ENCODE results near the gene ERBIN.
A peak's percentile ranks its signal among the peaks of the same experiment; 100 is the strongest.

The ERBIN gene

GRCh38 chr5:65916636-65917035 lies 9.7 kb upstream of the ERBIN start:
- Histone ChIP-seq H3K9ac (ENCODE audit: low read depth, low read length) (no peak overlapping the region), H3K4me1 (ENCODE audit: insufficient read depth, low read length) (peaks cover 4% of the 10 kb centered on the region; the same call in 1 of the 2 replicates), H3K27ac (ENCODE audit: low read depth, low read length) (no peak overlapping the region), H3K27me3 (ENCODE audit: insufficient read depth, low read length) (no peaks in the 10 kb centered on the region), H3K4me3 (ENCODE audit: low read length) (no peak overlapping the region), H3K9me3 (ENCODE audit: insufficient read depth, low read depth, low read length) (no peaks in the 10 kb centered on the region), H3K36me3 (ENCODE audit: insufficient read depth, low read length) (no peaks in the 10 kb centered on the region)
- WGBS, result 90% methylated on average over 1 of the region's 1 CpG

- Histone ChIP-seq H3K27me3 (ENCODE audit: insufficient read depth, low read length) (peaks cover 23% of the 10 kb centered on the region), H3K27ac (ENCODE audit: low read depth, low read length) (no peak overlapping the region), H3K9ac (ENCODE audit: low read depth, low read length) (no peak overlapping the region), H3K9me3 (ENCODE audit: insufficient read depth, low read depth, low read length) (no peaks in the 10 kb centered on the region), H3K4me3 (ENCODE audit: low read length) (no peak overlapping the region), H3K4me1 (ENCODE audit: insufficient read depth, low read length) (peaks cover 17% of the 10 kb centered on the region), H3K36me3 (ENCODE audit: insufficient read depth, low read length) (no peaks in the 10 kb centered on the region)
These were observed 6.6 kb upstream of the ERBIN start for GRCh38 chr5:65919773-65920172.

DNA sequence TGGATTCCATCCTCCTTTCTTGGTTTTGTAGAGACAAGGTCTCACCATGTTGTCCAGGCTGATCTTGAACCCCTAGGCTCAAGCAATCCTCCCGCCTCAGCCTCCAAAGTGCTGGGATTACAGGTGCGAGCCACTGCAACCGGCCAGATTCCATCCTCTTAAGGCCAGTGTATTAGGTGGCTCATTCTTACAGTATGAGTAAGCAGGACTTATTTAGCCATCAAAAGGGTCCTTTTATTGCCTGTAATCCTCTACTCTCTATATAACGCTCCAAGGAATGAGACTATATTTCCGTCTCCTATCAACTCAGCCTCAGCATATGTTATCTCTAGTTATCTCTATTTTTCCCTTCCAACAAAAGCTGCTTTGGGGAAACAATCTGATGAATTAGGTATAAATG lies 3.0 kb upstream of the ERBIN start:
- H3K4me3 ChIP-seq (ENCODE audit: low read length), result no peak overlapping the region
- H3K27ac ChIP-seq (ENCODE audit: low read depth, low read length), result no peak overlapping the region
- 88% methylated on average over 5 of the region's 5 CpGs for whole genome bisulfite sequencing
- peaks cover 24% of the 10 kb centered on the region for H3K27me3 ChIP-seq (ENCODE audit: insufficient read depth, low read length)
- no peaks in the 10 kb centered on the region for H3K36me3 ChIP-seq (ENCODE audit: insufficient read depth, low read length)
- H3K9me3 ChIP-seq (ENCODE audit: insufficient read depth, low read depth, low read length), result no peaks in the 10 kb centered on the region
- H3K9ac ChIP-seq (ENCODE audit: low read depth, low read length), result no peak overlapping the region
- H3K4me1 ChIP-seq (ENCODE audit: insufficient read depth, low read length), result peaks cover 20% of the 10 kb centered on the region

DNA sequence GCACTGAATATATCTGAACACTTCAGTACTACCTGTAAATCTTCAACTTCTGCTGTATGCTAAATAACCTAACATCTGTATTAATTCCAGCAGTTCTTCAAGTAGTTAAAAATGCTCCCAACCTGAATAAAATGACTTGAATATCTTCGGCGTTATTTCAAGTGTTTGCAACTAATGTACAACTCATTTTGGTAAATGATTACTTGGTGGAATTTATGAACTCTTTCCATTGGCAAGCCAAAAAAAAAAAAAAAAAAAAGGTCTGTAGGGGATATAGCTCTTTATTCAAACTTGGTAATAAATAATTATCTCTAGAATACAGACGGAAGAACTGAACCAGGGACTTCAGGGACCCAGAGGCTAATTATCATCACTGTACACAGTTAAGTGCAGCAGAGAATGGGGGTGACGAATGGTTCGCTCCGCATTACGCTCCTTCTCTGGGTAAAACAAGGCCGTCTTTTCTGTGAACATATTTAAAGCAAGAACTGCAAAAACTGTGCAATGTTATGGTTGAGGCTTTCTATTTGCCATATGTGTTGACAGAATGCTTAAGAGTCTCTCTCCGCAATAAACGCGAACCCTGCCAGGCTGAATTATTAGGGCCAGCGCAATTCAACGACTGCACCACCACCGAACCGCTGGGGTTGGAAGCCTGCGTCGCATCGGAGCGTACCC lies 1.9 kb upstream of the ERBIN start:
- Histone ChIP-seq H3K27ac (ENCODE audit: low read depth, low read length) (peak overlapping the region; percentile 94), H3K9ac (ENCODE audit: low read depth, low read length) (peak overlapping the region; percentile 94), H3K27me3 (ENCODE audit: insufficient read depth, low read length) (peaks cover 24% of the 10 kb centered on the region), H3K4me1 (ENCODE audit: insufficient read depth, low read length) (peaks cover 30% of the 10 kb centered on the region), H3K9me3 (ENCODE audit: insufficient read depth, low read depth, low read length) (no peaks in the 10 kb centered on the region), H3K4me3 (ENCODE audit: low read length) (peak overlapping the region; percentile 93), H3K36me3 (ENCODE audit: insufficient read depth, low read length) (no peaks in the 10 kb centered on the region)
- 5% methylated on average over 17 of the region's 19 CpGs for WGBS

DNA sequence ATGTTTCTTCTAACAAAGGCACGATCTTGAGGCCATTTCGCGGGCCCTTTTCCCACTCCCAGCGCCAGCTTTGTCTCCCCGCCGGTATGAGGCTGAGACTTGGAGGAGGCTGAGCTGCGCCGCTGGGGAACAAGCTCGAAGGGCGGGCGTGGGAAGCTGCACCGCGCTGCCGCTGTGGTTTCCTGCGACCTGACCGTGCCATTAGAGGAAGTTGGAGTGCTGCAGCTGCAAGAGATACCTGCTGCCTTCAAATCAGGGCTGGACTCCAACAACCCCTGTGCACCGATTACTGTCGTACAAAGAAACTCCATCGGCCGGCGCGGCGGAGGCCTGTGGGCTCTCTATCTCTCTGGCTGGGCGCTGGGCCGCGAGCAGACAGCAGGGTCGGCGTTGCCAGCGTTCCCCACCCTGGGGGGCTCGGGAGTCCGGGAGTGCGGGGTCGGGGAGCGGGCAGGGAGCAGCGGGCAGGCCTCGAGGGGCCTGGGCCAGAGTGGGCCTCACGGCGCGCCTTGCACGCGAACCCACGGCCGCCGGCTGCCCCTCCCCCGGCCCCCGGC lies 1.3 kb upstream of the ERBIN start:
- H3K27me3 ChIP-seq (ENCODE audit: insufficient read depth, low read length), result peaks cover 24% of the 10 kb centered on the region
- H3K36me3 ChIP-seq (ENCODE audit: insufficient read depth, low read length), result no peaks in the 10 kb centered on the region
- 1% methylated on average over 46 of the region's 46 CpGs for WGBS
- peak overlapping the region; percentile 93 for H3K4me3 ChIP-seq (ENCODE audit: low read length)
- peak overlapping the region; percentile 94 for H3K9ac ChIP-seq (ENCODE audit: low read depth, low read length)
- no peaks in the 10 kb centered on the region for H3K9me3 ChIP-seq (ENCODE audit: insufficient read depth, low read depth, low read length)
- peaks cover 30% of the 10 kb centered on the region for H3K4me1 ChIP-seq (ENCODE audit: insufficient read depth, low read length)
- H3K27ac ChIP-seq (ENCODE audit: low read depth, low read length), result peak overlapping the region; percentile 94

- Histone ChIP-seq H3K27me3 (ENCODE audit: insufficient read depth, low read length) (peaks cover 24% of the 10 kb centered on the region), H3K27ac (ENCODE audit: low read depth, low read length) (peak overlapping the region; percentile 98), H3K9me3 (ENCODE audit: insufficient read depth, low read depth, low read length) (no peaks in the 10 kb centered on the region), H3K4me3 (ENCODE audit: low read length) (peak overlapping the region; percentile 93), H3K9ac (ENCODE audit: low read depth, low read length) (peak overlapping the region; percentile 95), H3K4me1 (ENCODE audit: insufficient read depth, low read length) (peaks cover 33% of the 10 kb centered on the region), H3K36me3 (ENCODE audit: insufficient read depth, low read length) (no peaks in the 10 kb centered on the region)
- under 1% methylated on average over 94 of the region's 94 CpGs for WGBS
These were observed 637 bp upstream of the ERBIN start for GRCh38 chr5:65925601-65926275.

- H3K4me3 ChIP-seq (ENCODE audit: low read length), result peak overlapping the region; percentile 74
- no peaks in the 10 kb centered on the region; the same call in 1 of the 2 replicates for H3K36me3 ChIP-seq (ENCODE audit: insufficient read depth, low read length)
These were observed 518 bp downstream of the ERBIN start for GRCh38 chr5:65926893-65927292.

GRCh38 chr5:65927503-65928321 lies 1.3 kb downstream of the ERBIN start:
- H3K9me3 ChIP-seq (ENCODE audit: insufficient read depth, low read depth, low read length), result no peaks in the 10 kb centered on the region
- WGBS, result under 1% methylated on average over 8 of the region's 13 CpGs
- no peak overlapping the region for H3K27ac ChIP-seq (ENCODE audit: low read depth, low read length)
- peak overlapping the region; percentile 95 for H3K9ac ChIP-seq (ENCODE audit: low read depth, low read length)
- H3K4me3 ChIP-seq (ENCODE audit: low read length), result peak overlapping the region; percentile 74
- peaks cover 30% of the 10 kb centered on the region for H3K4me1 ChIP-seq (ENCODE audit: insufficient read depth, low read length)
- no peaks in the 10 kb centered on the region; the same call in 1 of the 2 replicates for H3K36me3 ChIP-seq (ENCODE audit: insufficient read depth, low read length)
- peaks cover 20% of the 10 kb centered on the region for H3K27me3 ChIP-seq (ENCODE audit: insufficient read depth, low read length)

More at GRCh38 chr5:65926893-65927292, 518 bp downstream of the ERBIN start:
- Histone ChIP-seq H3K9ac (ENCODE audit: low read depth, low read length) (peak overlapping the region; percentile 95), H3K27me3 (ENCODE audit: insufficient read depth, low read length) (peaks cover 24% of the 10 kb centered on the region), H3K4me1 (ENCODE audit: insufficient read depth, low read length) (peaks cover 32% of the 10 kb centered on the region), H3K27ac (ENCODE audit: low read depth, low read length) (peak overlapping the region; percentile 98), H3K9me3 (ENCODE audit: insufficient read depth, low read depth, low read length) (no peaks in the 10 kb centered on the region)
- 0% methylated on average over 8 of the region's 16 CpGs for WGBS

DNA sequence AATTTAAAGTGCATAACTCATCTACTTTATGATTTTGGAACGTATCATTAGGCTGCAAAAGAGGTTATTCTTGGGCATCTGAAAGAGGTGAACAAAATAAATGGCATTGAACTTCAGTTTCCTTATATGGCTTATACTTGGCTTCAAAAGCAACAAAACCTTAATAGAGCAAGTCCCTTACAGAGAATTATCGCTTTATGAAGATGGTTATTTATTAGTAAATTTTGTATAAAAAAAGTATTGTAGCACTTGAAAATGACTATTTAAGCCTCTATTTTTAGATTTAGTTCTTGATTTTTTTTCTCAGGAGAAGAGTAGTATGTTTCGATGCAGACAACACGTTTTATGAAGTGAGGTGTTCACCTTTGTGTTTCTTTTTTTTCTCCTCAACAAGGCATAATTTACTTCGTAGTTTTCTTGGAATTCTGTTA lies 2.0 kb downstream of the ERBIN start:
- H3K4me1 ChIP-seq (ENCODE audit: insufficient read depth, low read length), result peaks cover 30% of the 10 kb centered on the region
- no peak overlapping the region for H3K27ac ChIP-seq (ENCODE audit: low read depth, low read length)
- 0% methylated on average over 1 of the region's 5 CpGs for WGBS

DNA sequence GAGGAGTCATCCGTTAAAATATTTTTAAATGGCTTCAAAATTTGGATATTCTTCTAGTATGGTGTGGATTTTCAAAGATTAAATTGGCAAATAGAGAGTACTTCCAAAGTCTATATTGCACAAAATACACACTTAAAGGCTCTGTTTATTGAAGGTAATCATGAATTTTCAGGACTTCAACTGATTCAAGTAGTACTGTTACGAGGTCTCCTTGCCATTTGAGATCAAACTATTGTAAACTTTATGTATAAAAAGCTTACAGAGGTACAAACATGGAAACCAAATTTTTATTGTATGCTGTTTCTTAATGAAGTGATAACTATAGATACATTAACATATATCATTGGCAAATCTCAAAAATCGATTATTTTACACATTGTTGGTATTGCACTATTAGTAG lies 2.5 kb downstream of the ERBIN start:
- Histone ChIP-seq H3K9me3 (ENCODE audit: insufficient read depth, low read depth, low read length) (no peaks in the 10 kb centered on the region), H3K36me3 (ENCODE audit: insufficient read depth, low read length) (no peaks in the 10 kb centered on the region; the same call in 1 of the 2 replicates), H3K27me3 (ENCODE audit: insufficient read depth, low read length) (peaks cover 10% of the 10 kb centered on the region), H3K27ac (ENCODE audit: low read depth, low read length) (no peak overlapping the region), H3K9ac (ENCODE audit: low read depth, low read length) (no peak overlapping the region), H3K4me3 (ENCODE audit: low read length) (peak overlapping the region; percentile 74), H3K4me1 (ENCODE audit: insufficient read depth, low read length) (peaks cover 29% of the 10 kb centered on the region)
- 65% methylated on average over 2 of the region's 3 CpGs for WGBS

More for the DNA sequence above, 2.0 kb downstream of the ERBIN start:
- Histone ChIP-seq H3K27me3 (ENCODE audit: insufficient read depth, low read length) (peaks cover 16% of the 10 kb centered on the region), H3K9me3 (ENCODE audit: insufficient read depth, low read depth, low read length) (no peaks in the 10 kb centered on the region), H3K9ac (ENCODE audit: low read depth, low read length) (peak overlapping the region; percentile 95), H3K36me3 (ENCODE audit: insufficient read depth, low read length) (no peaks in the 10 kb centered on the region; the same call in 1 of the 2 replicates), H3K4me3 (ENCODE audit: low read length) (peak overlapping the region; percentile 74)

Measured in HUES64 (cell line).